Esophagus squamous epithelium (tissue), 5 donors: ENCODE results near the gene GUSB. TPM values are rescaled to one million over a fixed set of nuclear protein-coding genes. Genes with fewer than 3 reads are reported as not detected.

ENCODE experiments used
- DNase-seq: peaks from one replicate; lab custom pipeline; 2025; lab: John Stamatoyannopoulos, UW
- H3K27ac ChIP-seq, 4 donors: fragments of 200-600 bp; sonication (generic); one replicate each; pipeline ENCODE4 v1.5.1; 2016 to 2019; ENCODE audit warnings: mild to moderate bottlenecking in 1 of 4
- H3K27me3 ChIP-seq, 4 donors: fragments of 200-600 bp; sonication (generic); 1 replicate in 3 of 4; 2 replicates in 1 of 4; pipeline versions ENCODE4 v1.5.1 to v1.6.0; 2017 to 2021; ENCODE audit warnings: antibody characterized with exemption in 1 of 4
- H3K36me3 ChIP-seq, 3 donors: fragments of 200-600 bp; sonication (generic); one replicate each; pipeline ENCODE4 v1.5.1; 2016 to 2019
- H3K4me1 ChIP-seq, 3 donors: fragments of 200-600 bp; sonication (generic); one replicate each; pipeline ENCODE4 v1.5.1; 2017 to 2019
- H3K4me3 ChIP-seq, 4 donors: fragments of 200-600 bp; sonication (generic); 1 replicate in 3 of 4; 2 replicates in 1 of 4; pipeline ENCODE4 v1.5.1; 2016 to 2019; ENCODE audit warnings: mild to moderate bottlenecking in 2 of 4, moderate library complexity in 1 of 4
- H3K9me3 ChIP-seq, 3 donors: fragments of 200-600 bp; sonication (generic); one replicate each; pipeline ENCODE4 v1.5.1; 2016 to 2019
- CTCF ChIP-seq, 6 experiments: fragments of 450-650 bp in 4 of 6; fragments of 200-600 bp in 2 of 6; sonication (generic) in 2 of 6; IDR thresholded peaks; one replicate each; pipeline ENCODE4 v1.5.1; 2016 to 2019; ENCODE audit warnings: antibody characterized with exemption in 6 of 6, mild to moderate bottlenecking in 4 of 6, moderate library complexity in 4 of 6
- POLR2A ChIP-seq, 4 donors: fragments of 450-650 bp; IDR thresholded peaks; one replicate each; pipeline ENCODE4 v1.6.1; 2017; ENCODE audit warnings: antibody characterized with exemption in 4 of 4, mild to moderate bottlenecking in 4 of 4, moderate library complexity in 3 of 4
- whole genome bisulfite sequencing, 2 donors: methylation state at CpG; one replicate each; pipeline ENCODE4 v1.1.5; 2018; 5-methylcytosine and 5-hydroxymethylcytosine counted together
- intact Hi-C: fragments of 100-400 bp; cut with DNase I; formaldehyde crosslinking; loops from one replicate; pipeline ENCODE4 v1.15.0; 2022
- total RNA-seq, 4 donors: library from RNA; depleted of rRNA; stranded (reverse); fragments of >200 nt; gene quantifications; one replicate each; pipeline ENCODE4 v1.1.0, GENCODE V29; 2016
- donor health status: DM: yes; HTN: yes; CAD: no.

Gene GUSB
- total RNA-seq, 4 donors from 2014 or later: 13.6 to 30.1 (median 21.7) TPM

- Histone ChIP-seq H3K27me3 (no peaks in the 10 kb centered on the region), H3K36me3 (peaks cover 0 to 13% (median 0%) of the 10 kb centered on the region in 3 donors), H3K4me3 (no peak overlapping the region), H3K4me1 (no peaks in the 10 kb centered on the region), H3K9me3 (no peaks in the 10 kb centered on the region), H3K27ac (no peak overlapping the region)
- WGBS, 2 donors: 89 to 90% methylated on average over 7 of the region's 7 CpGs
- DNase-seq: no peak
- intact Hi-C loops: no loop called here
- TF ChIP-seq POLR2A (IDR thresholded peaks at IDR 0.05) (no peak), CTCF (IDR thresholded peaks at IDR 0.05) (no peak)
These were observed 43.6 kb downstream of the GUSB start for GRCh38 chr7:65938336-65938895.

- H3K27ac ChIP-seq: no peak overlapping the region
- no peaks in the 10 kb centered on the region for H3K27me3 ChIP-seq
- DNase-seq: no peak
- intact Hi-C loops: no loop called here
- H3K36me3 ChIP-seq: peaks cover 0 to 13% (median 0%) of the 10 kb centered on the region in 3 donors
- no peaks in the 10 kb centered on the region for H3K9me3 ChIP-seq
- WGBS, 2 donors: 88 to 100% methylated on average over 1 to 2 of the region's 2 CpGs
- H3K4me1 ChIP-seq: no peaks in the 10 kb centered on the region
- no peak overlapping the region for H3K4me3 ChIP-seq
- TF ChIP-seq POLR2A (IDR thresholded peaks at IDR 0.05) (no peak), CTCF (IDR thresholded peaks at IDR 0.05) (no peak)
These were observed 44.7 kb downstream of the GUSB start for GRCh38 chr7:65937296-65937695.

- WGBS, 2 donors: 83 to 84% methylated on average over 4 of the region's 4 CpGs
- no peaks in the 10 kb centered on the region for H3K9me3 ChIP-seq
- H3K4me1 ChIP-seq: peaks cover 0 to 4% (median 0%) of the 10 kb centered on the region in 3 donors
- no peak overlapping the region for H3K4me3 ChIP-seq
- H3K27me3 ChIP-seq: no peaks in the 10 kb centered on the region
- intact Hi-C loops: no loop called here
- DNase-seq: no peak
- TF ChIP-seq CTCF (IDR thresholded peaks at IDR 0.05) (no peak), POLR2A (IDR thresholded peaks at IDR 0.05) (no peak)
- H3K36me3 ChIP-seq: no peaks in the 10 kb centered on the region
- no peak overlapping the region for H3K27ac ChIP-seq
These were observed 50.3 kb downstream of the GUSB start for GRCh38 chr7:65931685-65932084.

- intact Hi-C loops: no loop called here
These were observed 54.2 kb downstream of the GUSB start for GRCh38 chr7:65927489-65928448.

More at GRCh38 chr7:65927489-65928448, 54.2 kb downstream of the GUSB start:
- Histone ChIP-seq H3K27me3 (no peaks in the 10 kb centered on the region), H3K27ac (no peak overlapping the region), H3K4me1 (peaks cover 0 to 4% (median 0%) of the 10 kb centered on the region in 3 donors), H3K36me3 (no peaks in the 10 kb centered on the region), H3K4me3 (no peak overlapping the region), H3K9me3 (no peaks in the 10 kb centered on the region)
- DNase-seq: no peak
- TF ChIP-seq CTCF (IDR thresholded peaks at IDR 0.05) (no peak), POLR2A (IDR thresholded peaks at IDR 0.05) (no peak)
- WGBS, 2 donors: 79 to 84% methylated on average over 6 of the region's 6 CpGs
